Measurements from ENCODE around the gene FNDC3A.
A peak's percentile ranks its signal among the peaks of the same experiment; 100 is the strongest.
"Not testable (repeated sequence)": the region's sequence is repeated elsewhere in the genome, so short reads cannot be mapped to it uniquely, and the experiment has no call there.

The FNDC3A gene

DNA sequence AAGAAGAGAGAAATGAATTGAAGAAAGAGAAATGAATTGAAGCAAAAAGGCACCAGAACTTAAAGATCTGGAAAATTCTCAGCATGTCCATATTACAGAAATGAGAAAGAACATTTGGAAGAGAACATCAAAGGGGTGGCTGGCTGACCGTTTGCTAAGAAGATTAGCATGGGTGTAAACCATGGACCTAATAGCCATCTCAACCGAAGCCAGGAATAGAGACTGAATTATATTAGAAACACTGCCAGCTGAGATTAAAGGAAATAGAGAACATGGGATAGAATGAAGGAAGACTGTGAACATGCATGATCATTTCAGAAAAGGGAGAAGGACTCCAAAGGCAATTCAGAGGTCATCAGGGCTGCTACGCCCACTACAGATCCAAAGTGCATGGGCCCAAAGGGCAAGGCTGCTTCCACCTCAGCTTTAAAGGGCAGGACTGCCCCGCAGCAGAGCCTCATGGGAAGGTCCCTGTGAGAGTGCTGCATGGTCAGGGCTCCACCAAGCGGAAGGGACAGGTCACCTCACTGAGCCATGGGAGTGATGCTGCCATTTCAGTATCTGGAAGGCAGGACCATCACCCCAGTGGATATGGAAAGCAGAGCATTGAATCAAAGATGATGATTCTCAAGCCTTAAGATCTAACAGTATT lies 23.1 kb downstream of the FNDC3A start:
- Histone ChIP-seq H3K36me3 (ENCODE audit: control insufficient read depth, insufficient read depth, low read length) (no peaks in the 10 kb centered on the region), H3K4me1 (ENCODE audit: control insufficient read depth, insufficient read depth, low read length) (no peaks in the 10 kb centered on the region), H3K4me3 (ENCODE audit: low read length) (no peak overlapping the region), H3K27me3 (ENCODE audit: control insufficient read depth, insufficient read depth, low read length) (no peaks in the 10 kb centered on the region), H3K9me3 (ENCODE audit: control insufficient read depth, insufficient read depth, low read length) (no peaks in the 10 kb centered on the region), H3K27ac (ENCODE audit: low read length) (no peak overlapping the region)
- no peak for DNase-seq (ENCODE audit: low read depth, low spot score)
- WGBS (ENCODE audit: insufficient coverage, insufficient read length), result no CpG with 5 or more reads among the region's 5 CpGs

DNA sequence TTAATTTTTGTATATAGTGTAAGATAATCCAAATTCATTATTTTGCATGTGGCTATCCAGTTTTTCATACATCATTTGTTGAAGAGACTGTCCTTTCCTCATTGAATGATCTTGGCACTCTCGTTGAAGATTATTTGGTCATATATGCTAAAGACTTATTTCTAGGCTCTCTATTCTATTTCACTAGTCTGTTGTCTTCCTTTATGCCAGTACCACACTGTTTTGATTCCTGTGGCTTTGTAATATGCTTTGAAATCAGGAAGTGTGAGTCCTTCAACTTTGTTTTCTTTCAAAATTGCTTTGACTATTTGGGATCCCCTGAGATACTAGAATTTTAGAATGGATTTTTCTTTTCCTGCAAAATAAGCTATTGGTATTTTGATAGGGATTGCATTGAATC lies 24.5 kb downstream of the FNDC3A start:
- H3K27me3 ChIP-seq (ENCODE audit: control insufficient read depth, insufficient read depth, low read length), result no peaks in the 10 kb centered on the region
- H3K36me3 ChIP-seq (ENCODE audit: control insufficient read depth, insufficient read depth, low read length), result no peaks in the 10 kb centered on the region
- no peaks in the 10 kb centered on the region for H3K9me3 ChIP-seq (ENCODE audit: control insufficient read depth, insufficient read depth, low read length)
- no CpG with 5 or more reads among the region's 1 CpG for WGBS (ENCODE audit: insufficient coverage, insufficient read length)
- no peak for DNase-seq (ENCODE audit: low read depth, low spot score)
- no peaks in the 10 kb centered on the region for H3K4me1 ChIP-seq (ENCODE audit: control insufficient read depth, insufficient read depth, low read length)
- H3K4me3 ChIP-seq (ENCODE audit: low read length), result no peak overlapping the region
- no peak overlapping the region for H3K27ac ChIP-seq (ENCODE audit: low read length)

GRCh38 chr13:49018986-49019635 lies 43.4 kb downstream of the FNDC3A start:
- not testable (repeated sequence) for H3K27ac ChIP-seq (ENCODE audit: low read length); H3K36me3 ChIP-seq (ENCODE audit: control insufficient read depth, insufficient read depth, low read length); DNase-seq (ENCODE audit: low read depth, low spot score); H3K9me3 ChIP-seq (ENCODE audit: control insufficient read depth, insufficient read depth, low read length); H3K4me1 ChIP-seq (ENCODE audit: control insufficient read depth, insufficient read depth, low read length); H3K27me3 ChIP-seq (ENCODE audit: control insufficient read depth, insufficient read depth, low read length); H3K4me3 ChIP-seq (ENCODE audit: low read length)
- WGBS (ENCODE audit: insufficient coverage, insufficient read length), result no CpG with 5 or more reads among the region's 28 CpGs

GRCh38 chr13:49020328-49020727 lies 44.6 kb downstream of the FNDC3A start:
- no CpG with 5 or more reads among the region's 2 CpGs for WGBS (ENCODE audit: insufficient coverage, insufficient read length)
- Histone ChIP-seq H3K36me3 (ENCODE audit: control insufficient read depth, insufficient read depth, low read length) (no peaks in the 10 kb centered on the region), H3K9me3 (ENCODE audit: control insufficient read depth, insufficient read depth, low read length) (no peaks in the 10 kb centered on the region), H3K4me1 (ENCODE audit: control insufficient read depth, insufficient read depth, low read length) (no peaks in the 10 kb centered on the region), H3K27ac (ENCODE audit: low read length) (no peak overlapping the region), H3K27me3 (ENCODE audit: control insufficient read depth, insufficient read depth, low read length) (no peaks in the 10 kb centered on the region), H3K4me3 (ENCODE audit: low read length) (no peak overlapping the region)
- DNase-seq (ENCODE audit: low read depth, low spot score), result no peak

DNA sequence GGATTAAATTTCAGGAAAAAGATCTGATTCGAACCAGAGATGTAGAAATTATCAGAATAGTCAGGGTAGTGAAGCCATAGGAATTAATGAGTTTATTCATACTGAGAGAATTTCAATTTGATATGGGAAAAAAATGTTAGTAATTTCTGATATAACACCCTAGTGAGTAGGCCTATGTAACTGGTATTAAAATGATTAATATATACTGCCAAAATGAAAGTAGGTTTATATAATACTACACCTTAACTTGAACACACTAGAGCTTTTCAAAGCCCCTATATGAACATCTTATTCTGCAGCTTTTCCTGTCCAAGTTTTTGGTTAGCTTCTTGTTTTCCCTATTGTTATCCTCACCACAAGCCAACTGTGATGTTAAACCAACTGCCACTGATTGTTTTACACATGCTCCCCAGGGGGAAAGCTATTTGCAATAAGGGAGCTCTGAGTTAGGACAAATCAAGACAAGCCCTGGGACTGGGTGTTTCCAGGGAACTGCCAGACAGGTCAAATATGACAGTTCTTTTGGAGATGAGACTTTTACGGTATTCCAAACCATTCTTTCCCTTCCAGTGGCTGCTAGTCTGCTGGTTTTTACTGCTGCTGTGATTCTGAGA lies 45.3 kb downstream of the FNDC3A start:
- H3K9me3 ChIP-seq (ENCODE audit: control insufficient read depth, insufficient read depth, low read length), result no peaks in the 10 kb centered on the region
- peak; percentile 7 for DNase-seq (ENCODE audit: low read depth, low spot score)
- H3K4me3 ChIP-seq (ENCODE audit: low read length), result no peak overlapping the region
- H3K4me1 ChIP-seq (ENCODE audit: control insufficient read depth, insufficient read depth, low read length), result no peaks in the 10 kb centered on the region
- no CpG with 5 or more reads among the region's 2 CpGs for WGBS (ENCODE audit: insufficient coverage, insufficient read length)
- H3K27ac ChIP-seq (ENCODE audit: low read length), result no peak overlapping the region
- H3K27me3 ChIP-seq (ENCODE audit: control insufficient read depth, insufficient read depth, low read length), result no peaks in the 10 kb centered on the region
- H3K36me3 ChIP-seq (ENCODE audit: control insufficient read depth, insufficient read depth, low read length), result no peaks in the 10 kb centered on the region

- Histone ChIP-seq H3K27ac (ENCODE audit: low read length) (no peak overlapping the region), H3K4me1 (ENCODE audit: control insufficient read depth, insufficient read depth, low read length) (no peaks in the 10 kb centered on the region), H3K36me3 (ENCODE audit: control insufficient read depth, insufficient read depth, low read length) (no peaks in the 10 kb centered on the region), H3K27me3 (ENCODE audit: control insufficient read depth, insufficient read depth, low read length) (no peaks in the 10 kb centered on the region), H3K9me3 (ENCODE audit: control insufficient read depth, insufficient read depth, low read length) (no peaks in the 10 kb centered on the region), H3K4me3 (ENCODE audit: low read length) (no peak overlapping the region)
- no CpG with 5 or more reads among the region's 1 CpG for WGBS (ENCODE audit: insufficient coverage, insufficient read length)
- no peak for DNase-seq (ENCODE audit: low read depth, low spot score)
Measured at GRCh38 chr13:49021953-49022352, 46.2 kb downstream of the FNDC3A start.

DNA sequence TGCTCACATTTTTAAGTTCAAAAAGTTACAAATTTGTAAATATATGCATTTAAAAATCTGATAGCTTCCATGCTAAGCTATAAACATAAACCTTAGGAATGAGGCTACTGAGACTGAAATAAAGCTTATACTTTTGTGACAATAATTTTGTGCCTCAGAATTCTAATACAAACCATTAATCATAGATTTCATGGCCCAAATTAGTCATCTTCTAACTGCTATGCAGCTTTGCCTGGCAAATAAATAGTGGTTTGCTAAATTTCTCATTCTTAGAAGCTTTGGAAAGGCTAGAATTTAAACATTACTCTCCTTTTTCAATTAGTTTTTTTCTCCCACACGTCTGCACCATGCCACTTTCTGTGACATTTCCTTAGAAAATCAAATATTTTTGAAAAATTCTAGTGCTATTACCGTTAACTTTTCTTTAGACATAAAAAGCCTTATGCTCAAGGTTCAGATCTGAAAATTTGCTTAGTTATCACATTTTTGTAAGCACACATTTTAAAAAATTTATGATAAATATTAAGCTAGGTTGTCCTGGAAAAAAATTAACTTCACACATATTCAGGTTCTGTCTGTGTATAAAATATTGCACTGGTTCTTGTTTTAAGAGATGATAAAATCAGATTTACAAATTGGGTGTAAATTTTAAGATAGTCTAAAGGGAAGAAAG lies 46.9 kb downstream of the FNDC3A start:
- H3K4me3 ChIP-seq (ENCODE audit: low read length), result no peak overlapping the region
- H3K27ac ChIP-seq (ENCODE audit: low read length), result no peak overlapping the region
- no peaks in the 10 kb centered on the region for H3K4me1 ChIP-seq (ENCODE audit: control insufficient read depth, insufficient read depth, low read length)
- H3K9me3 ChIP-seq (ENCODE audit: control insufficient read depth, insufficient read depth, low read length), result no peaks in the 10 kb centered on the region
- WGBS (ENCODE audit: insufficient coverage, insufficient read length), result no CpG with 5 or more reads among the region's 2 CpGs
- no peaks in the 10 kb centered on the region for H3K27me3 ChIP-seq (ENCODE audit: control insufficient read depth, insufficient read depth, low read length)
- DNase-seq (ENCODE audit: low read depth, low spot score), result no peak
- H3K36me3 ChIP-seq (ENCODE audit: control insufficient read depth, insufficient read depth, low read length), result no peaks in the 10 kb centered on the region

DNA sequence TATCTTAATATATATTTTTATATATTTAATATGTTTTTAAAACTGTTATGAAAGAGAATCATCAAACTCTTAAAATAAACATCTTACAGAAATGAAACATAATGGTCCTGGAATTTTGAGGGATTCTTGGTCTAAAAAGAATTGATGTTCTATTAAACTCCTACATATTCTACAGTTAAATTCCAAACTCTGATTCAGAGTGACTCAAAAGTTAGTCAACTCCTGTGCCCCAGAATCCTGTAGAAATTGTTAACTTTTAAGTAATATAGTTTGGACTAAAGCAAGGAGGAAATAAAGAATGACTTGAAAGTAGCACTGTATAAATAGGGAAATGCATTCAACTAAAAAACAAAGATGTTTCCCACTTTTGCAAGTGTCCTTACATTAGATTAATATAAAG lies 47.7 kb downstream of the FNDC3A start:
- H3K27ac ChIP-seq (ENCODE audit: low read length), result no peak overlapping the region
- H3K4me1 ChIP-seq (ENCODE audit: control insufficient read depth, insufficient read depth, low read length), result no peaks in the 10 kb centered on the region
- H3K9me3 ChIP-seq (ENCODE audit: control insufficient read depth, insufficient read depth, low read length), result no peaks in the 10 kb centered on the region
- no peak overlapping the region for H3K4me3 ChIP-seq (ENCODE audit: low read length)
- DNase-seq (ENCODE audit: low read depth, low spot score), result no peak
- H3K27me3 ChIP-seq (ENCODE audit: control insufficient read depth, insufficient read depth, low read length), result no peaks in the 10 kb centered on the region
- H3K36me3 ChIP-seq (ENCODE audit: control insufficient read depth, insufficient read depth, low read length), result no peaks in the 10 kb centered on the region

- H3K4me1 ChIP-seq (ENCODE audit: control insufficient read depth, insufficient read depth, low read length), result no peaks in the 10 kb centered on the region
- H3K36me3 ChIP-seq (ENCODE audit: control insufficient read depth, insufficient read depth, low read length), result no peaks in the 10 kb centered on the region
- no peak overlapping the region for H3K4me3 ChIP-seq (ENCODE audit: low read length)
- H3K27ac ChIP-seq (ENCODE audit: low read length), result no peak overlapping the region
- DNase-seq (ENCODE audit: low read depth, low spot score), result no peak
- no CpG with 5 or more reads among the region's 1 CpG for WGBS (ENCODE audit: insufficient coverage, insufficient read length)
- no peaks in the 10 kb centered on the region for H3K9me3 ChIP-seq (ENCODE audit: control insufficient read depth, insufficient read depth, low read length)
- H3K27me3 ChIP-seq (ENCODE audit: control insufficient read depth, insufficient read depth, low read length), result no peaks in the 10 kb centered on the region
Measured at GRCh38 chr13:49026851-49027250, 51.1 kb downstream of the FNDC3A start.

GRCh38 chr13:49029570-49029969 lies 53.9 kb downstream of the FNDC3A start:
- no peak overlapping the region for H3K4me3 ChIP-seq (ENCODE audit: low read length)
- H3K27ac ChIP-seq (ENCODE audit: low read length), result no peak overlapping the region
- H3K36me3 ChIP-seq (ENCODE audit: control insufficient read depth, insufficient read depth, low read length), result no peaks in the 10 kb centered on the region
- DNase-seq (ENCODE audit: low read depth, low spot score), result no peak
- no peaks in the 10 kb centered on the region for H3K9me3 ChIP-seq (ENCODE audit: control insufficient read depth, insufficient read depth, low read length)
- WGBS (ENCODE audit: insufficient coverage, insufficient read length), result no CpG with 5 or more reads among the region's 2 CpGs
- H3K27me3 ChIP-seq (ENCODE audit: control insufficient read depth, insufficient read depth, low read length), result no peaks in the 10 kb centered on the region
- no peaks in the 10 kb centered on the region for H3K4me1 ChIP-seq (ENCODE audit: control insufficient read depth, insufficient read depth, low read length)
